GM19372 (cell line): ENCODE measurements around the gene TDG.

Source experiments
- ATAC-seq: cut with Tn5 transposase; IDR thresholded peaks from one replicate; pipeline ENCODE4 v1.9.1; 2021; ENCODE audit warnings: mild to moderate bottlenecking, low read depth, moderate library complexity; ENCODE audit not compliant: unreplicated experiment

TDG gene

GRCh38 chr12:103958621-103959020, 7.1 kb upstream of the TDG start:
- ATAC-seq, result no peak

DNA sequence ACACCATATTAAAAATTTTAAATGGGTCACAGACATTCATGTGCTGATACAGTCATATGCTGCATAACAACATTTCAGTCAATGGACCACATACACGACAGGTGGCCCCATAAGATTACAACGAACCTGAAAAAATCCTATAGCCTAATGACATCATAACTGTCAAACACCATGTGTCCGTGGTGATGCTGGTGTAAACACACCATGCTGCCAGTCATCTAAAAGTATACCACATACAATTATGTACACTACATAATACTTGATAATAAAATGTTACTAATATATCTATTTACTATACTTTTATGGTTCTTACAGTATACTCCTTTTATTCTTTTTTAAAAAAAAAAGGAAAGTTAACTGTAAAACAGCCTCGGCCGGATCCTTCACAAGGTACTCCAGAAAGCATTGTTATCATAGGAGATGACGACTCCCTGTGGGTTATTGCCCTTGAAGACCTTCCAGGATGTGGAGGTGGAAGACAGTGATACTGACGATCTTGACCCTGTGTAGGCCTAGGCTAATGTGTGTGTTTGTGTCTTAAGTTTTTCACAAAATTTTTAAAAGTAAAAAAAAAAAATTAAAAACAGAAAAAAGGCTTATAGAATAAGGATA, 5.0 kb upstream of the TDG start:
- no peak for ATAC-seq

DNA sequence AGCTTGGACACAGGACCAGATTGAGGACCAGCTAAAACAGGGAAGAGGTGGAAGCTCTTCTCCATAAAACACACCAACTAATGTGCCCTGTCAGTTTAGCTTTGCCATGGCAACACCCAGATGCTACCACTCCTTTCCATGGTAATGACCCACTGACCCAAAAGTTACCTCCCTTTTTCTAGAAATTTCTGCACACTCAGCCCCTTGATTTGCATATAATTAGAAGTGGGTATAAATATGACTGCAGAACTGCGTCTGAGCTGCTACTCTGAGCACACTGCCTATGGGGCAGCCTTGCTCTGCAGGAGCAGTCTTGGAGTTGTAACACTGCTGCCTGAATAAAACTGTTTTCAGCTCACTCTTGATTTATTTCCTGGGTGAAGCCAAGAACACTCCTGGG, 3.2 kb upstream of the TDG start:
- no peak for ATAC-seq

DNA sequence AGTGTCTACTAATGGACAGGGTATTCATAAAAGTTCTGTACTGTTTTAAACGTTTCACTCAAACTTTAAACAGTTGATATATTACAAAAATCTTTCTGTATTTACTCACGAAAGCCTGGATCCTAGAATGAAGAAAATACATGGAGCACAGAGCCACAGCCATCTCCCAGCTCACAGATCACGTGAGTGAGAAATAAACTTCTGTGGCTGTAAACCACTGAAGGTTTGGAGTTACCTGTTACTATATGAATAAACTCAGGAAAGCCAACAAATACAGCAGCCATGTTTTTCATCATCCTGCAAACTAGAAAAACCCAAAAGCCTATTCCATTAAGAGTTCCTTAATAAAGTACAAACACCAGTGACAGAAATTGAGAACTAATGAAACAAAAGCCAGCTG, 867 bp upstream of the TDG start:
- ATAC-seq, result no peak

GRCh38 chr12:103965255-103965589, 450 bp upstream of the TDG start:
- no peak for ATAC-seq

DNA sequence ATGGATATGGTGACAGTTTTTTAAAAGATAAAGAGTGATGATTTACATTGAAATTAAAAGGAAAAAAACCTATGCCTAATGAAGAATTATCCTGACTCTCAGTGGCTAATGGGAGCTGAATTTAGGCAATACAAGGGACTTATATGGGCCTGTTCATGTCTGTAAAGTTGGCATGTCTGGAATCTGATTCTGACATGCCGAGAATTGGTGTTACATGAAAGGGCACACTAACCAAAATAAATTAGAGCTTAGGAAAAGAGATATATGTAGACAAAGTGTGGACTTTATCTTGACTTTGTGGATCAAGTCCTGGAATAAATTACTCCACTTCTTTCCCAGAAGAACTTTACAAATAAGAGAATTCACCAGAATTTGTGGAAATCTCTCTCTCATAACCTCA, 1.1 kb downstream of the TDG start:
- ATAC-seq, result no peak

DNA sequence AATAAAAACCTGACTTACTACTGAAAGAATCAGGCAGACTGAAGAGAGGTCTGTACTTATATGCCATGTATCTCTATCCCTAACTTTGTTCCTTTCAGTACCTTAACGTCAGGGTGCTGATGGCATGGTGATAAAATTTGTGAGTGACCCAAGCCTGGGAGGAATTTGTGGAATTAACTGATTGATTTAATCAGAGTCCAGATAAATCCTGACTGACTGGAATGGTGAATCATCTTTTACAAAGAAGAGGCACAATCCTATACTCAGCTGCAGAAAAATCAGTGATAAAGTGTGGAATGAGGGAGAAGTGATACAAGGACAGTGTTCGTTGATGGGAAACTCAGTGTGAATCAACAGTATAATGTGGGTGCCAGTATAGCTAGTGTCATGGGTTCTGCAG, 3.7 kb downstream of the TDG start:
- no peak for ATAC-seq

DNA sequence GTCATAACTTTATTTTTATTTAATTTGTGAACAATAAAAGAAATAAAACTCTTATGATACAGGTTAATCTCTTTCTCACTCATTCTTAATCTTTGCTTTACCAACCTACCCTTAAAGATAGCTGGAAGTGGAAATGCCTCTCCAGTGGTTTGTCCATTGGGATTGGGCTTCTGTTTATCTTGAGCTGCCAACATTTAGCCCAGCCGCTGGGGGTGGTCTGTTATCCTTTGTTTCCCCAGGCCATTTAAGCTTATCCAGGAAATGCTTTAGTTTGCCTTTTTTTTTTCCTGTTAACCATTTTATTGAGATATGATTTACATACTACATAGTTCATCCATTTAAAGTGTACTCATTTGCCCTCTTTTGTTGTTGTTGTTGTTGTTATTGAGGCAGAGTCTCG, 8.2 kb downstream of the TDG start:
- no peak for ATAC-seq

GRCh38 chr12:103975368-103975767, 9.7 kb downstream of the TDG start:
- no peak for ATAC-seq

DNA sequence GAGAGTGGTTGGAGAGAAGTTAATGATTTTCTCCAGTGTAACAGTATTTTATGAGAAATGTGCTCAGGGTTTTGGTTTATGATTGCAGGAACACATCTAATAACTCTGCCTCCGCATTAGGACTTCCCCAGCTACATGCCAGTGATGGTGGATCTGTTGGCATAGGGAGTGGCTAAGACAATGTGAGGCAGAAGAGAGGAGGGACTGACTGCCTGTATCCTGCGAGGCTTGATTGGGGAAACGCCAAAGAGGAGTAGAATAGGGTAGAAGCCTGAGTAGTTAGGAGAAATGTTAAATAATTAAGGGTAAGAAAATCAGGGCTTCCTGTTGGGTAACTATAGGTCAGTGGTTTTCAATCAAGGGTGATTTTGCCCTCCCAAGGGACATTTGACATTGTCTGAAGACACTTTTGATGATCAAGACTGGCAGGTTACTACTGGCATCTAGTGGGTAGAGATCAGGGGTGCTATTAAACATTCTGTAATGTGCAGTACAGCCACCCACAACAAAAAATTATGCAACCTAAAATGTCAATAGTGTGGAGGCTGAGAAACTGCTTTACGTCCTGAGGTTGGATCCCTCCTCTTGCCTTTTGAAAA, 12.8 kb downstream of the TDG start:
- ATAC-seq, result no peak

- ATAC-seq, result no peak
These were observed 21.2 kb downstream of the TDG start for GRCh38 chr12:103986829-103987228.

GRCh38 chr12:103994235-103994634, 28.6 kb downstream of the TDG start:
- ATAC-seq, result no peak

DNA sequence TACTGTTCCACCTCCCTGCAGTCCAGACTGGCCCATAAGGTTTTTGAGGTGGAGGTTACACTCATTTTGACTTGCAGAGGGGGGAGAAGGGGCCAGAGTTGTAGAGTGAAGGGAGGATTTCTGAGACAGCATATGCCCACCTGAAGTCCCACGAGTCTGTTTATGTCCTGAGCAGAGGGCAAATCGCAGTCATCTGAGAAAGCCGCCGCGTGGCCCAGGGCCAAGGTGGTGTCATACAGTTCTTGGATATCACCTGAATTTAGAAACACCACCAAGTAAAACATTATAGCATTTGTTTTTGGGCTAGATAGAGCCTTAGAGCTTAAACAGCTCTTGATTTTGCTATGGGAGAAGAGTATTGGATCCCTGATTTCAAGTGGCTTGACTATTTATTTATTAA, 30.9 kb downstream of the TDG start:
- ATAC-seq, result no peak

GRCh38 chr12:103997286-103997900, 31.7 kb downstream of the TDG start:
- ATAC-seq, result no peak

DNA sequence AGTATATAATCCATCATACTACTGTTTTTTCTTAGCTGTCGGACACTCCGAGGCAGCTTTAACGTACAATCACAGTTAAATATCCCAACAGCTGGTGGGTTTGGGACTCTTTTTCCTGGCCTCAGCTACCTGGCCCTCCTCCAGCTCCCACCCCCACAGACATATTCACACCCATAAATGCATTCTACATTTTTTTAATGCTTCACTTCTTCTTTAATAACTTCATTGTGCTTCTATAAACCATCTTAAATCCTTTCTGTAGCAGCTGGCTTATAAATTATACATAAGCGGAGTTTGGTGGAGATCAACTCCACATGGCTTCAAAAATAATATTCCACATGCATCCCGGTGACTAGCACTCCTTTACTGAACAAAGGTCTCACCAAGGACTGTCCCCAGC, 33.3 kb downstream of the TDG start:
- no peak for ATAC-seq

DNA sequence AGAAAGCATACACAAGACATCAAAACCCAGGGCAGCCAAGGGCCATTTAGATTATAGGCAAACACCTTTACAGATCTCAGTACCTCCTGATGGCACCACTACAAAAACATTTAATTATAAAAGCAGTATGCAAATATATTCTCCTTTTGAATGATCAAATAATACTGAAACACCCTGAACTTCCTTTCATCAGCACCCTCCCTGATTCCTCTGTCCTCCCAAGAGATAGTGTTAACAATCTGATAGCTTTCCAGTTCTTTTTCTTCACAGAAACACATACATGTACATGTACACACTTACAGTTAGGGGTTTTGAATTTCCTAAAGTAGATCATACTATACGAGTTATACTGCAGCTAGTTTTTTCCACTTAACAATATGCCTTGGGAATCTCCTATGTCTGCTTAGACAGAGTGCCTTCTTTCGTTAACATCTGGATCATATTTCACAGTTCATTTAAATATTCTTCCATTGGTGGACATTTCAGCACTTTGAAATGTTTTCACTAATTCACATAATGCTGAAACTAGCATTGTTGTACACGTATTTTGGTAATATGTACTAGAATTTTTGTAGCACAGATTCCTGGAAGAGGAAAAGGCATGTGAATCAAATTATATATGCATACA, 35.2 kb downstream of the TDG start:
- ATAC-seq, result no peak

- ATAC-seq, result no peak
These were observed 37.0 kb downstream of the TDG start for GRCh38 chr12:104002686-104003085.

DNA sequence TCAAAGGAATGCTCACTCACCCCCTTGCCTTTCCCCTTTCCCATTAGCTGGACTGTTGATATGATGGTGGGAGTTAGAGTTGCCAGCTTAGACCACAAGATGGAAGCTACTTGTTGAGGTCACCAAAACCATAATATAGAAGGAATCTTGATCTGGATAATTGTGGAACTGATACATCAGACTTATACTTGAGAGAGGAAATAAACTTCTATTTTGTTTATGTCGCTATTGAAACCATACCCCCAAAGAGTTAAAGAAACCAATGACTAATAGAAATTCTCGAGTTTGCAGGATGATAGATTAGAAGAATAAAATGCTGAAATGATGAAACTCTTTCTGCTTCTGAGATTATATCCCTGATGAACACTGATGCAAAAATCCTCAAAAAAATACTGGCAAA, 37.9 kb downstream of the TDG start:
- ATAC-seq, result no peak

GRCh38 chr12:104006929-104007328, 41.3 kb downstream of the TDG start:
- ATAC-seq, result no peak

- no peak for ATAC-seq
These were observed 44.4 kb downstream of the TDG start for GRCh38 chr12:104010121-104010520.

GRCh38 chr12:104010606-104011169, 45.0 kb downstream of the TDG start:
- ATAC-seq, result no peak

DNA sequence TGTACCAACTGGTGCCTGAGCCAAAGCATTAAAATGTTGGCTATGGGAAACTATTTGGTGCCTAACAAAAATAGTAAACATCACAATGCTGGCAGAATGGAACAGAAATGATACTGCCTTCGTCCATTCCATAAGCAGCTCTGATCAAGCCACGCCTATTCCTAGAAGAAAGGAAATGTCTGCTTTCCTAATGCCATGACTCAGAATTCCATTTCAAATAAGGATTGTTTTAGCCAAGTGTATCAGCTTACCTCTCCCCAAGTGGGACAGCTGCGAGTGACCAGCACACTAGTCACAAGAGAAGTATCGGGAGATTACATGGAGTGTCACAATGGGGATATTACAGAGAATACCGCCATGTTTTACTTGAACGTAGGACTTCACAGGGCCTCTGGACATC, 45.6 kb downstream of the TDG start:
- ATAC-seq, result no peak
